Cardiac muscle cell (in vitro differentiated cells and primary cell): Measurements from ENCODE around the gene BRIP1. TPM values are rescaled to one million over a fixed set of nuclear protein-coding genes. Genes with fewer than 3 reads are reported as not detected.

ENCODE experiments used
- DNase-seq, 2 donors: peaks; one replicate each; pipeline versions ENCODE4 v3.0.0 to v3.0.0-alpha.2; 2010 to 2017; ENCODE audit warnings: low read depth in 1 of 2, low spot score in 1 of 2
- H3K27ac ChIP-seq: fragments of 200-600 bp; sonication (generic); 2 replicates; pipeline ENCODE4 v1.5.1; 2016
- H3K27me3 ChIP-seq: fragments of 200-600 bp; sonication (generic); 2 replicates; pipeline ENCODE4 v1.6.0; 2016; ENCODE audit warnings: control low read depth
- H3K36me3 ChIP-seq: fragments of 200-600 bp; sonication (generic); 2 replicates; pipeline ENCODE4 v1.5.1; 2016; ENCODE audit warnings: control low read depth
- H3K4me1 ChIP-seq: fragments of 200-600 bp; sonication (generic); 2 replicates; pipeline ENCODE4 v1.8.1; 2017; ENCODE audit warnings: low read depth, mild to moderate bottlenecking, mixed run types
- H3K4me3 ChIP-seq: fragments of 200-600 bp; sonication (generic); 2 replicates; pipeline ENCODE4 v1.5.1; 2016; ENCODE audit warnings: mild to moderate bottlenecking
- H3K9me3 ChIP-seq: fragments of 200-600 bp; sonication (generic); 2 replicates; pipeline ENCODE4 v1.5.1; 2017; ENCODE audit warnings: low read depth, mild to moderate bottlenecking, control low read depth
- CTCF ChIP-seq: IDR thresholded peaks from 2 replicates; pipeline ENCODE4 v1.5.1; 2012; ENCODE audit warnings: low read depth, mild to moderate bottlenecking, low read length
- polyA plus RNA-seq: library from polyadenylated mRNA; unstranded; fragments of >200 nt; fragmentation: Nextera tagmentation; extraction: Ambion mirVana; gene quantifications from 2 replicates; pipeline ENCODE4 v1.2.1, GENCODE V29; 2016
- total RNA-seq: library from RNA; depleted of rRNA; stranded (reverse); fragments of >200 nt; gene quantifications from 2 replicates; pipeline ENCODE4 v1.2.3, GENCODE V29; 2016

The BRIP1 gene
- total and polyA plus RNA-seq, 2 experiments from 2014 or later = 3.1 to 9.2 TPM

GRCh38 chr17:61799812-61800484 lies 63.4 kb downstream of the BRIP1 start:
- DNase-seq = no peak
- H3K27ac ChIP-seq = no peak overlapping the region
- TF ChIP-seq CTCF = no peak
- H3K4me3 ChIP-seq = no peak overlapping the region
- H3K27me3 ChIP-seq = no peaks in the 10 kb centered on the region
- H3K9me3 ChIP-seq = no peaks in the 10 kb centered on the region
- H3K4me1 ChIP-seq = no peaks in the 10 kb centered on the region
- no peaks in the 10 kb centered on the region for H3K36me3 ChIP-seq

GRCh38 chr17:61797283-61797682 lies 66.0 kb downstream of the BRIP1 start:
- Histone ChIP-seq H3K36me3 (no peaks in the 10 kb centered on the region), H3K27me3 (no peaks in the 10 kb centered on the region)
- no peak for DNase-seq

GRCh38 chr17:61795546-61795945 lies 67.8 kb downstream of the BRIP1 start:
- DNase-seq = no peak
- Histone ChIP-seq H3K27me3 (no peaks in the 10 kb centered on the region), H3K4me1 (no peaks in the 10 kb centered on the region), H3K36me3 (no peaks in the 10 kb centered on the region), H3K9me3 (no peaks in the 10 kb centered on the region), H3K4me3 (no peak overlapping the region), H3K27ac (no peak overlapping the region)
- no peak for TF ChIP-seq CTCF

More at GRCh38 chr17:61797283-61797682, 66.0 kb downstream of the BRIP1 start:
- no peaks in the 10 kb centered on the region for H3K9me3 ChIP-seq
- TF ChIP-seq CTCF = no peak
- no peak overlapping the region for H3K4me3 ChIP-seq
- no peaks in the 10 kb centered on the region for H3K4me1 ChIP-seq
- no peak overlapping the region for H3K27ac ChIP-seq

GRCh38 chr17:61794792-61795191 lies 68.5 kb downstream of the BRIP1 start:
- TF ChIP-seq CTCF = no peak
- H3K27ac ChIP-seq = no peak overlapping the region
- H3K9me3 ChIP-seq = no peaks in the 10 kb centered on the region
- no peak overlapping the region for H3K4me3 ChIP-seq
- no peaks in the 10 kb centered on the region for H3K4me1 ChIP-seq
- no peaks in the 10 kb centered on the region for H3K36me3 ChIP-seq
- DNase-seq = no peak
- H3K27me3 ChIP-seq = no peaks in the 10 kb centered on the region

GRCh38 chr17:61794242-61794641 lies 69.1 kb downstream of the BRIP1 start:
- no peak for DNase-seq
- no peaks in the 10 kb centered on the region for H3K4me1 ChIP-seq
- no peaks in the 10 kb centered on the region for H3K9me3 ChIP-seq
- H3K4me3 ChIP-seq = no peak overlapping the region
- H3K27ac ChIP-seq = no peak overlapping the region
- no peak for TF ChIP-seq CTCF
- H3K27me3 ChIP-seq = no peaks in the 10 kb centered on the region
- H3K36me3 ChIP-seq = no peaks in the 10 kb centered on the region
